C4-2B (cell line): Measurements from ENCODE around the gene SNX25.

Source experiments
- CTCF ChIP-seq: fragments of 450-650 bp; conservative IDR thresholded peaks from 2 replicates; pipeline ENCODE4 v1.5.1; 2017; ENCODE audit warnings: mild to moderate bottlenecking
- ZFX ChIP-seq: fragments of 450-650 bp; IDR thresholded peaks from 2 replicates; pipeline ENCODE4 v1.6.1; 2017

GRCh38 chr4:185290656-185291055, 81.3 kb downstream of the SNX25 start:
- TF ChIP-seq CTCF (no peak), ZFX (no peak)
